GM12875 (cell line): ENCODE results near the gene ST6GAL1.
"Not testable (repeated sequence)": the region's sequence is repeated elsewhere in the genome, so short reads cannot be mapped to it uniquely, and the experiment has no call there.

Experiments
- H3K4me3 ChIP-seq: one replicate; pipeline ENCODE4 v1.5.1; 2011; ENCODE audit warnings: low read depth, low read length, control low read depth
- TF ChIP-seq, protein P1 (sequence below): IDR thresholded peaks from 2 replicates; pipeline ENCODE4 v1.5.1; 2011; ENCODE audit warnings: low read depth, mild to moderate bottlenecking, control low read depth, inconsistent platforms, low read length, moderate library complexity, borderline replicate concordance; ENCODE audit not compliant: insufficient read depth

ST6GAL1 gene

DNA sequence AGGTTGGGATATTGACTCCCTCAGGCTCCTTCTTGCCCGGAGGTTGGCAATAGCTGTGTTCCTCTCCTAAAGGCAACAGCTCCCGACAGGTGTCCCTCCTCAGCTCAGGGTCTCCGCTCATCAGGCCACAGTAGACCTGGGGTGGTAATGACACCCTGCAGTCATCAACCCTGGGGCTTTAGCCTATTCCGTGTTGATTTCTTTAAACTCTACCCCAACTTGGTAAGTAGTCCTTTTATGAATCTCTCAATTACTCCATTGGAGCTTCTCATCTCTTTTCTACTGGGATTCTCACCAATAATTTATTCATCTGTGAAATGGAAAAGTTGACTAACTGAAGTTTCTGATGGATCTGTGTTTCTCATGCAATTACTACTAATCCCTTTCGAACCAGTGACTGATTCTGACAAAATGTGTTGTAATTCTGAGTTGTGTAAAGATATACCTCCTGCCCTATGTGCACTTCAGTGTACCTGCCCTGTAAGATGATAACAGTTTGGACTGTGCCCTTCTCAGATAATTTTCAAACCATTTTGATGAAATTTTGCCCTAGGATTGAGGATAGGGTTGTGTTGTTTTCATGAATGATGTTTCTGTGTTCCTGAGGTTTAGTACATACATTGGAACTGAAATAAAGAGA lies 119.3 kb downstream of the ST6GAL1 start:
- TF ChIP-seq, protein P1, sequence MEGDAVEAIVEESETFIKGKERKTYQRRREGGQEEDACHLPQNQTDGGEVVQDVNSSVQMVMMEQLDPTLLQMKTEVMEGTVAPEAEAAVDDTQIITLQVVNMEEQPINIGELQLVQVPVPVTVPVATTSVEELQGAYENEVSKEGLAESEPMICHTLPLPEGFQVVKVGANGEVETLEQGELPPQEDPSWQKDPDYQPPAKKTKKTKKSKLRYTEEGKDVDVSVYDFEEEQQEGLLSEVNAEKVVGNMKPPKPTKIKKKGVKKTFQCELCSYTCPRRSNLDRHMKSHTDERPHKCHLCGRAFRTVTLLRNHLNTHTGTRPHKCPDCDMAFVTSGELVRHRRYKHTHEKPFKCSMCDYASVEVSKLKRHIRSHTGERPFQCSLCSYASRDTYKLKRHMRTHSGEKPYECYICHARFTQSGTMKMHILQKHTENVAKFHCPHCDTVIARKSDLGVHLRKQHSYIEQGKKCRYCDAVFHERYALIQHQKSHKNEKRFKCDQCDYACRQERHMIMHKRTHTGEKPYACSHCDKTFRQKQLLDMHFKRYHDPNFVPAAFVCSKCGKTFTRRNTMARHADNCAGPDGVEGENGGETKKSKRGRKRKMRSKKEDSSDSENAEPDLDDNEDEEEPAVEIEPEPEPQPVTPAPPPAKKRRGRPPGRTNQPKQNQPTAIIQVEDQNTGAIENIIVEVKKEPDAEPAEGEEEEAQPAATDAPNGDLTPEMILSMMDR = no peak
- H3K4me3 ChIP-seq = no peak overlapping the region

DNA sequence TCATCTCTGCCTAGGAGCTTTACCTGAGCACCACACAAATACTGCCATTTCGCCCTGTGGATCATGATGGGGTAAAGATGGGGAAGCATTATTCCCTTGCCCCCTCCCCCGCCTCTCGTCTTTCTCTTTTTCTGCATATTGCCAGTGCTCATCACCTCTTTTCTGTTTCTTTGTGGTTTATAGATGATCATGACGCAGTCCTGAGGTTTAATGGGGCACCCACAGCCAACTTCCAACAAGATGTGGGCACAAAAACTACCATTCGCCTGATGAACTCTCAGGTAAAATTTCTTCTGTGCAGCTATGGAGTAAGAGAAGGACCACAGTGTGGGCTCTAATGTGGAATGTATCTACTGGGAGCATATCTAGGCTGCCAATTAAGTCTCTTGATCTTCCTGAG lies 120.7 kb downstream of the ST6GAL1 start:
- no peak overlapping the region for H3K4me3 ChIP-seq
- TF ChIP-seq, protein P1 = no peak

DNA sequence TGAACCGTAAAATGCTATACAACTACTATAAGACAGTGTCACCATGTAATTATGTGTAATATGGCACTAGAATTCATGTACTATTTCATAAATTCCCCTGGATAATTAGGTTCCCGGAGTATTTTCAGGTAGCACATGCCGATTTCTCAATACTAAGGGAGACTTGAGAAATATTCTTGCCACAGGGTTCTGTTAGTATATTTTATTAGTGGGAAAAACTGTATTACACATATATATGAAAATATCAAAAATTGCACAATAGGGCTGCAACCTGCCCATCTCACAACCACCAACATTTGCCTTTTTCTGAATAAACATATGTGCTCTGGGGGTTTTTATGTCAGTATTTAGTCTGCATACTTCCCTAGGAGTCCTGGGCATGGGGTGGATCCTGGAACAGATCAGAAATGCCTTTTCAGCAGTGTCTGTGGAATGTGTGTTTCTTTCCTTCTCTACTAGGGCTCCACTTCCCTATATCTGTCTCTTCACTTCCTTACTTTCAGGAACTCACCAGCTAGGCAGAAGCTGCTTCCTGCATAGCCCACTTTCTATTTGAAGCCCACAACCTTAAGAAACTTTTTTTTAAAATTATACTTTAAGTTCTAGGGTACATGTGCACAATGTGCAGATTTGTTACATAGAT lies 121.5 kb downstream of the ST6GAL1 start:
- H3K4me3 ChIP-seq = no peak overlapping the region
- TF ChIP-seq, protein P1 = no peak

DNA sequence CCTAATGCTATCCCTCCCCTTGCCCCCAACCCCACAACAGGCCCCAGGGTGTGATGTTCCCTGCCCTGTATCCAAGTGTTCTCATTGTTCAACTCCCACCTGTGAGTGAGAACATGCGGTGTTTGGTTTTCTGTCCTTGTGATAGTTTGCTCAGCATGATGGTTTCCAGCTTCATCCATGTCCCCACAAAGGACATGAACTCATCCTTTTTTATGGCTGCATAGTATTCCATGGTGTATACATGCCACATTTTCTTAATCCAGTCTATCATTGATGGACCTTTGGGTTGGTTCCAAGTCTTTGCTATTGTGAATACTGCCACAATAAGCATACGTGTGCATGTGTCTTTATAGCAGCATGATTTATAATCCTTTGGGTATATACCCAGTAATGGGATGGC lies 122.1 kb downstream of the ST6GAL1 start:
- not testable (repeated sequence) for H3K4me3 ChIP-seq

DNA sequence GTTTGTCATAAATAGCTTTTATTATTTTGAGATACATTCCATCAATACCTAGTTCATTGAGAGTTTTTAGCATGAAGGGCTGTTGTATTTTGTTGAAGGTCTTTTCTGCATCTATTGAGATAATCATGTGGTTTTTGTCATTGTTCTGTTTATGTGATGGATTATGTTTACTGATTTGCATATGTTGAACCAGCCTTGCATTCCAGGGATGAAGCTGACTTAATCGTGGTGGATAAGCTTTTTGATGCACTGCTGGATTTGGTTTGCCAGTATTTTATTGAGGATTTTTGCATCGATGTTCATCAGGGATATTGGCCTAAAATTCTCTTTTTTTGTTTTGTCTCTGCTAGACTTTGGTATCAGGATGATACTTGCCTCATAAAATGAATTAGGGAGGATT lies 124.1 kb downstream of the ST6GAL1 start:
- not testable (repeated sequence) for H3K4me3 ChIP-seq

DNA sequence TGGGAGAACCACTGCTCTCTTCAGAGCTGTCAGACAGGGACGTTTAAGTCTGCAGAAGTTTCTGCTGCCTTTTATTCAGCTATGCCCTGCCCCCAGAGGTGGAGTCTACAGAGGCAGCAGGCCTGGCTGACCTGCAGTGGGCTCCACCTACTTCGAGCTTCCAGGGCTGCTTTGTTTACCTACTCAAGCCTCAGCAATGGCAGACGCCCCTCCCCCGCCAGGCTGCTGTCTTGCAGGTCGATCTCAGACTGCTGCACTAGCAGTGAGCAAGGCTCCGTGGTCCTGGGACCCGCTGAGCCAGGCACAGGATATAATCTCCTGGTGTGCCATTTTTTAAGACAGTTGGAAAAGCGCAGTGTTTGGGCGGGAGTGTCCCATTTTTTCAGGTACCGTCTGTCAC lies 127.5 kb downstream of the ST6GAL1 start:
- H3K4me3 ChIP-seq = not testable (repeated sequence)

DNA sequence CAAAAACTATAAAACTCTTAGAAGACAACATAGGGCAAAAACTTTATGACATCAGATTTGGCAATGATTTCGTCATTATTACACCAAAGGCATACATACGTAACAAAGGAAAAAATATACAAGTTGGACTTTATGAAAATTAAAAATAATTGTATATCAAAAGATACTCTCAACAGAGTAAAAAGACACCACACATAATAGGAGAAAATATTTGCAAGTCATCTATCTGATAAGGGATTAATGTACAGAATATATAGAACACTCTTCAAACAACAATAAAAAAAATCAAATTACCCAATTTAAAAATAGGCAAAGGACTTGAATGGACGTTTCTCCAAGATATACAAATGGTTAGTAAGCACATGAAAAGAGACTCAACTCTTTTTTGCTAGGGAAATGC lies 131.4 kb downstream of the ST6GAL1 start:
- no peak overlapping the region for H3K4me3 ChIP-seq
- TF ChIP-seq, protein P1 = no peak

DNA sequence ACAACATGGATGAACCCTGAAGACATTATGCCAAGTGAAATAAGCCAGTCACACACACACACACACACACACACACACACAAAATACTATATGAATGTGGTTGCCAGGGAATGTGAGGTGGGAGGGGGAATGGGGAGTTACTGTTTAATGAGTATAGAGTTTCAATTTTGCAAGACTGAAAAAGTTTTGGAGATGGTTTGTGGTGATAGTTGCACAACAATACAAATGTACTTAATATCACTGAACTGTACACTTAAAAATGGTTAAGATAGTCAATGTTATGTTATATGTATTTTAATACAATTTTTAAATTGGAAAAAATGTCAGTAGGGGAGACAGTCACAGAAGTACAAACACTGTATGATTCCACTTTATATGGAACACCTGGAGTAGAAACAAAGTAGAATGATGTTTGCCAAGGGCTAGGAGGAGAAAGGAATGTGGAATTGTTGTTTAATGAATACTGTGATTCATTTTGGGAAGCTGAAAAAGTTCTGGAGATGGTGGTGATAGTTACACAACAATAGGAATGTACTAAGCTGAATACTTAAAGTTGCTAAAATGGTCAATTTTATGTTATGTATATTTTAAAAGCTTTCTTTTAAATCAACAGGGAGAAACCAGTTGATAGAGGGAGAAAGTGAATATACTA lies 132.3 kb downstream of the ST6GAL1 start:
- TF ChIP-seq, protein P1 = no peak

More for the DNA sequence above, 132.3 kb downstream of the ST6GAL1 start:
- no peak overlapping the region for H3K4me3 ChIP-seq
